K562 (cell line): ENCODE results near the gene CYSTM1. TPM values are rescaled to one million over a fixed set of nuclear protein-coding genes. Genes with fewer than 3 reads are reported as not detected.
A peak's percentile ranks its signal among the peaks of the same experiment; 100 is the strongest.

Source experiments
- CC2D1A ChIP-seq: fragments of 450-650 bp; IDR thresholded peaks from 2 replicates; pipeline ENCODE4 v1.6.1; 2017; ENCODE audit warnings: mild to moderate bottlenecking
- CREM ChIP-seq: IDR thresholded peaks from 2 replicates; pipeline ENCODE4 v1.6.1; 2014; ENCODE audit warnings: antibody characterized with exemption, low read depth
- ESRRB ChIP-seq: fragments of 250-450 bp; sonication (Bioruptor Pico); IDR thresholded peaks from 2 replicates; pipeline ENCODE4 v1.5.0; 2020; ENCODE audit warnings: mild to moderate bottlenecking, moderate library complexity, borderline replicate concordance
- FIP1L1 ChIP-seq: fragments of 200-400 bp; formaldehyde crosslinking; IDR thresholded peaks from 2 replicates; pipeline ENCODE4 v1.6.1; 2018; ENCODE audit warnings: mild to moderate bottlenecking, low read depth, low read length; ENCODE audit not compliant: poor library complexity, severe bottlenecking
- HDAC3 ChIP-seq: fragments of 450-650 bp; IDR thresholded peaks from 2 replicates; pipeline ENCODE4 v1.6.1; 2018; ENCODE audit warnings: borderline replicate concordance, mild to moderate bottlenecking, moderate library complexity; ENCODE audit not compliant: partially characterized antibody
- JUNB ChIP-seq: fragments of 450-650 bp; formaldehyde crosslinking; conservative IDR thresholded peaks from 2 replicates; pipeline ENCODE4 v1.4.0; 2020; ENCODE audit warnings: mild to moderate bottlenecking
- L3MBTL2 ChIP-seq: fragments of 450-650 bp; IDR thresholded peaks from 2 replicates; pipeline ENCODE4 v1.6.1; 2016; ENCODE audit warnings: mild to moderate bottlenecking, moderate library complexity
- RBM14 ChIP-seq: fragments of 200-400 bp; formaldehyde crosslinking; IDR thresholded peaks from 2 replicates; pipeline ENCODE4 v1.6.1; 2018; ENCODE audit warnings: low read depth, mild to moderate bottlenecking, low read length, moderate library complexity, borderline replicate concordance; ENCODE audit not compliant: insufficient read depth
- REST ChIP-seq, 2 experiments: fragments of 450-650 bp; formaldehyde crosslinking in 1 of 2; IDR thresholded peaks; 2 replicates each; pipeline versions ENCODE4 v1.4.0 to v1.6.1; 2014 to 2020; ENCODE audit warnings: mild to moderate bottlenecking in 2 of 2, borderline replicate concordance in 1 of 2, low read depth in 1 of 2
- RNF2 ChIP-seq: sonication (generic); IDR thresholded peaks from 2 replicates; pipeline ENCODE4 v1.6.1; 2016
- SAFB2 ChIP-seq: fragments of 200-400 bp; formaldehyde crosslinking; IDR thresholded peaks from 2 replicates; pipeline ENCODE4 v1.6.1; 2018; ENCODE audit warnings: borderline replicate concordance, low read length, low read depth, moderate library complexity; ENCODE audit not compliant: severe bottlenecking
- SMARCC2 ChIP-seq: fragments of 450-650 bp; IDR thresholded peaks from 2 replicates; pipeline ENCODE4 v1.6.1; 2017; ENCODE audit warnings: antibody characterized with exemption, moderate library complexity, mild to moderate bottlenecking, low read depth
- SPI1 ChIP-seq: IDR thresholded peaks from 2 replicates; pipeline ENCODE4 v1.6.1; 2011; ENCODE audit warnings: low read depth, low read length, control low read depth, borderline replicate concordance
- SRSF9 ChIP-seq: fragments of 200-400 bp; formaldehyde crosslinking; IDR thresholded peaks from 2 replicates; pipeline ENCODE4 v1.6.1; 2017; ENCODE audit warnings: low read depth, low read length, borderline replicate concordance
- YBX1 ChIP-seq: fragments of 450-650 bp; IDR thresholded peaks from 2 replicates; pipeline ENCODE4 v1.7.1; 2016; ENCODE audit warnings: mild to moderate bottlenecking
- ZKSCAN3 ChIP-seq: fragments of 250-450 bp; sonication (Bioruptor Pico); IDR thresholded peaks from 2 replicates; pipeline ENCODE4 v1.4.0; 2020
- ZNF57 ChIP-seq: fragments of 450-650 bp; formaldehyde crosslinking; IDR thresholded peaks from 2 replicates; pipeline ENCODE4 v1.4.0; 2020; ENCODE audit warnings: mild to moderate bottlenecking, moderate library complexity
- ZNF79 ChIP-seq: fragments of 250-450 bp; sonication (Bioruptor Pico); IDR thresholded peaks from 2 replicates; pipeline ENCODE4 v1.4.0; 2020; ENCODE audit warnings: low read depth, mild to moderate bottlenecking, moderate library complexity
- polyA plus RNA-seq, 8 experiments: library from polyadenylated mRNA; depleted of rRNA in 4 of 8; stranded (reverse) in 5 of 8; unstranded in 3 of 8; fragments of >200 nt; fragmentation: Nextera tagmentation in 2 of 8; fragmentation: Illumina TruSeq in 1 of 8; extraction: Ambion mirVana in 2 of 8; extraction: Trizol in 1 of 8; gene quantifications; 2 replicates each; pipeline versions ENCODE4 v1.2.1 to v1.2.3, GENCODE V29; 2011 to 2014; ENCODE audit warnings: inconsistent platforms in 1 of 8, missing spikeins in 1 of 8
- total RNA-seq, 7 experiments: library from RNA; depleted of rRNA in 6 of 7; stranded (reverse); fragments of >200 nt in 6 of 7; fragmentation: Illumina TruSeq in 2 of 7; extraction: Trizol in 2 of 7; gene quantifications; 2 replicates each; pipeline versions ENCODE4 v1.2.1 to v1.2.3, GENCODE V29; 2011 to 2021; ENCODE audit warnings: low replicate concordance in 1 of 7
- TF ChIP-seq, protein P1 (sequence below): fragments of 450-650 bp; formaldehyde crosslinking; IDR thresholded peaks from 2 replicates; pipeline ENCODE4 v1.4.0; 2020; ENCODE audit warnings: mild to moderate bottlenecking, moderate library complexity
- TF ChIP-seq, protein P2 (sequence below): fragments of 250-450 bp; sonication (Bioruptor Pico); IDR thresholded peaks from 2 replicates; pipeline ENCODE4 v1.5.0; 2021

CYSTM1 gene
- total and polyA plus RNA-seq, 9 of the 15 experiments (the other 6 are each of a cell fraction or from before 2014, with no cell fraction given): 76.1 to 422 (median 108) TPM

DNA sequence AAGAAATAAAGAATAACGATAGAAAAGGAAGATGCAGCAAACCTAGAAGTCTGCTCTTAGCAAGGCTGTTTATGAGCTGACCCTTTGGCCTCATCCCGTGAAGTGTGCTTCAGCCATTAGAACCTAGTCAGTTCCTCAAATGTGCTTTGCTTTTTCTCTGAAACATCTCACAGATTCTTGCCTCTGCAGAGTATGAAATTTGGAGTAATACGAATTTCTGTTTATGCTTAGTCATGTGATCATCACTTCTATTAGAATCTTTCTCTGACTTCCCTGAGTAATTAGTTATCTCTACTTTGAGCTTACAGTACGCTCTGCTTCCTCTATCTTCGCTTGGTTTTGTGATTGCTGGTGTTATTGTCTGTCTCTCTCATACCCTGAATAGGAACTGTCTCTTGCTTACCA lies 11.3 kb downstream of the CYSTM1 start (continued):
- no peak for TF ChIP-seq CREM
- no peak for TF ChIP-seq ZNF57 (CRISPR knock-in tag)
- TF ChIP-seq RNF2: no peak
- TF ChIP-seq RBM14: no peak
- TF ChIP-seq JUNB (CRISPR knock-in tag): no peak
- TF ChIP-seq ZKSCAN3 (CRISPR knock-in tag): no peak
- TF ChIP-seq, protein P1, sequence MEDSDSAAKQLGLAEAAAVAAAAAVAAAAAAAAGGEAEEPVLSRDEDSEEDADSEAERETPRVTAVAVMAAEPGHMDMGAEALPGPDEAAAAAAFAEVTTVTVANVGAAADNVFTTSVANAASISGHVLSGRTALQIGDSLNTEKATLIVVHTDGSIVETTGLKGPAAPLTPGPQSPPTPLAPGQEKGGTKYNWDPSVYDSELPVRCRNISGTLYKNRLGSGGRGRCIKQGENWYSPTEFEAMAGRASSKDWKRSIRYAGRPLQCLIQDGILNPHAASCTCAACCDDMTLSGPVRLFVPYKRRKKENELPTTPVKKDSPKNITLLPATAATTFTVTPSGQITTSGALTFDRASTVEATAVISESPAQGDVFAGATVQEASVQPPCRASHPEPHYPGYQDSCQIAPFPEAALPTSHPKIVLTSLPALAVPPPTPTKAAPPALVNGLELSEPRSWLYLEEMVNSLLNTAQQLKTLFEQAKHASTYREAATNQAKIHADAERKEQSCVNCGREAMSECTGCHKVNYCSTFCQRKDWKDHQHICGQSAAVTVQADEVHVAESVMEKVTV (CRISPR knock-in tag): no peak
- no peak for TF ChIP-seq HDAC3
- TF ChIP-seq CC2D1A: no peak
- TF ChIP-seq SRSF9: no peak
- 0 out of 2 replicates have a peak, but pooled peaks have one; percentile 31 for TF ChIP-seq L3MBTL2
- no peak for TF ChIP-seq FIP1L1
- no peak for TF ChIP-seq ZNF79
- TF ChIP-seq SMARCC2: 0 out of 2 replicates have a peak, but pooled peaks have one; percentile 15
- TF ChIP-seq SAFB2: no peak
- peak; percentile 67; the same call in 1 of the 2 replicates for TF ChIP-seq SPI1
- TF ChIP-seq REST (IDR thresholded peaks at IDR 0.05; ENCODE audit: borderline replicate concordance): no peak; the same call in 1 of the 2 replicates
- no peak for TF ChIP-seq REST (CRISPR knock-in tag; IDR thresholded peaks at IDR 0.05; ENCODE audit: low read depth)
- TF ChIP-seq, protein P2, sequence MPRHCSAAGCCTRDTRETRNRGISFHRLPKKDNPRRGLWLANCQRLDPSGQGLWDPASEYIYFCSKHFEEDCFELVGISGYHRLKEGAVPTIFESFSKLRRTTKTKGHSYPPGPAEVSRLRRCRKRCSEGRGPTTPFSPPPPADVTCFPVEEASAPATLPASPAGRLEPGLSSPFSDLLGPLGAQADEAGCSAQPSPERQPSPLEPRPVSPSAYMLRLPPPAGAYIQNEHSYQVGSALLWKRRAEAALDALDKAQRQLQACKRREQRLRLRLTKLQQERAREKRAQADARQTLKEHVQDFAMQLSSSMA: no peak
- TF ChIP-seq YBX1: no peak
- TF ChIP-seq ESRRB (CRISPR knock-in tag): no peak
